Fibroblast of villous mesenchyme (primary cell): ENCODE results near the gene TRABD2B. TPM values are rescaled to one million over a fixed set of nuclear protein-coding genes. Genes with fewer than 3 reads are reported as not detected.

Source experiments
- DNase-seq: peaks from one replicate; pipeline ENCODE4 v3.0.0-alpha.2; 2010; ENCODE audit warnings: low read depth
- H3K4me3 ChIP-seq: 2 replicates; pipeline ENCODE4 v1.5.1; 2011; ENCODE audit warnings: low read depth, mild to moderate bottlenecking, low read length
- total RNA-seq: library from RNA; depleted of rRNA; stranded (reverse); fragments of >200 nt; gene quantifications from 2 replicates; pipeline ENCODE4 v1.2.3, GENCODE V29; 2012
- TF ChIP-seq, protein P1 (sequence below): IDR thresholded peaks from 2 replicates; pipeline ENCODE4 v1.5.1; 2012; ENCODE audit warnings: low read depth, mild to moderate bottlenecking, low read length; ENCODE audit not compliant: insufficient read depth

The TRABD2B gene
- total RNA-seq, 1 donor, result not detected

DNA sequence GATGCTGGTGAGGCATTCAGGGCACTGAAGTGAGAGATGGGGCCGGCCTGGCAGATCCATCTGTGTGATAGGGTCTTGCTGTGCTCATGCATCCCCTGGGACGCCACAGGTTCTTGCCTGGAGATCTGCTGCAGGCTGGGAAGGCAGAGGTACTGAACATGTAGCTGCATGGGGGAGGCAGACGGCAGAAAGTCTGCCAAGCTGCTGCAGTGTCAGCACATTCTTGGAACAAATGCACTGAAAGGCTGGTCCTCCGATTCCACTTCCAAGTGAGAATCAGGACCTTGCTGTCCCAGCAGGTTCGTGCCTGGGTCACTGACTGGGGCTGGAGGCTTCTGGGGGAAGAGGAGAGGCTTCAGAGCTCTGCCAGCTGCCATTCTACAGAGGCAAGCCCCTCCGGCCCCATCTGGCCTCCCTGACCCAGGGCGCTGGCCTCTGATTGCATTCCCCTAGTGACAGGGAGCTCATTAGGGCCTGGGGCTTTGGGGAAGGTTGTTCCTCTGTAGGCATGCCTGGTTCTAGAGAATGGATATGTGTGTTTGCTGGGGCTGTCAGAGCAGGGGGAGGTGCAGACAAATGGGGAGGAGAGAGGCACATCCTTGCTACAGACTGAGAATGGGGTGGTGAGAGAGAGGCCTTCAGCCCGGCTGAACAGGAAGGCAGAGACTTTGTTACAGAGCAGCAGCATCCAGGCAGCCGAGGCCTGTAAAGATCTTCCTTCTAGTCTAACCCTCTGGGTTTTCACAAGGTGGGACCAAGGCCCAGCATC lies 174.0 kb downstream of the TRABD2B start:
- no peak for DNase-seq
- TF ChIP-seq, protein P1, sequence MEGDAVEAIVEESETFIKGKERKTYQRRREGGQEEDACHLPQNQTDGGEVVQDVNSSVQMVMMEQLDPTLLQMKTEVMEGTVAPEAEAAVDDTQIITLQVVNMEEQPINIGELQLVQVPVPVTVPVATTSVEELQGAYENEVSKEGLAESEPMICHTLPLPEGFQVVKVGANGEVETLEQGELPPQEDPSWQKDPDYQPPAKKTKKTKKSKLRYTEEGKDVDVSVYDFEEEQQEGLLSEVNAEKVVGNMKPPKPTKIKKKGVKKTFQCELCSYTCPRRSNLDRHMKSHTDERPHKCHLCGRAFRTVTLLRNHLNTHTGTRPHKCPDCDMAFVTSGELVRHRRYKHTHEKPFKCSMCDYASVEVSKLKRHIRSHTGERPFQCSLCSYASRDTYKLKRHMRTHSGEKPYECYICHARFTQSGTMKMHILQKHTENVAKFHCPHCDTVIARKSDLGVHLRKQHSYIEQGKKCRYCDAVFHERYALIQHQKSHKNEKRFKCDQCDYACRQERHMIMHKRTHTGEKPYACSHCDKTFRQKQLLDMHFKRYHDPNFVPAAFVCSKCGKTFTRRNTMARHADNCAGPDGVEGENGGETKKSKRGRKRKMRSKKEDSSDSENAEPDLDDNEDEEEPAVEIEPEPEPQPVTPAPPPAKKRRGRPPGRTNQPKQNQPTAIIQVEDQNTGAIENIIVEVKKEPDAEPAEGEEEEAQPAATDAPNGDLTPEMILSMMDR, result no peak
- H3K4me3 ChIP-seq, result no peak overlapping the region

DNA sequence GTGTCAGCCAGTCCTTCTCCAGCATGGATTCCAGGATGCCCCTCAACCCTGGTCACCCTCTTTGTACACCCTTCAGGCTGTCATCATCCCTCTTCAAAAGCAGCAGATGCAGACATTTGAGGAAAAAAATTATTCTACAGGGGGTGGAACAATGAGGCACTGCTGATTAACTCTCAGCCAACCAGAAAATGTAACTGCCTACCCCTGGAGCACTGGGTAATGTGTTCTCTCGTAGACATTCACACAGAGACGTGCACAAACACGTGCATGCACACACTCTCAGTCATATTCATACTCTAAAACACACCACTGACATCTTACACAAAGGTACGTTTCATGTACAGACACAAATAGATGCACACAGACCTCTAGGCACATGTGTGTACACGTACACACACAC lies 175.4 kb downstream of the TRABD2B start:
- TF ChIP-seq, protein P1, result no peak
- no peak for DNase-seq
- H3K4me3 ChIP-seq, result no peak overlapping the region

DNA sequence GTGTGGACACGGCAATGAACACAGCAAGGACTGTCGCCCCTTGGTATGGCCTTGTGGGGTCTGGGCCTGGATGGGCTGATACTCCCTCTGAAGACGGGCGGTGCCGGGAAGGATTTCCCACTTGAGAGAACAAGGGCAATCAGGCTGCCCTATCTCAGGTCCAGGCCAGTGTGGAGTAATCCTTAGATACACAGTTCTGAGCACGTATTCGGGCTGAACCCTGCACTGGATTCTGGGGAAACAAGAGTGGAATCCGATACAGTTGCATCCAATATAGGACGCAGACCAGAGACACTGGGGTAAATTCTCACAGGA lies 177.7 kb downstream of the TRABD2B start:
- H3K4me3 ChIP-seq, result no peak overlapping the region
- TF ChIP-seq, protein P1, result no peak
- no peak for DNase-seq

DNA sequence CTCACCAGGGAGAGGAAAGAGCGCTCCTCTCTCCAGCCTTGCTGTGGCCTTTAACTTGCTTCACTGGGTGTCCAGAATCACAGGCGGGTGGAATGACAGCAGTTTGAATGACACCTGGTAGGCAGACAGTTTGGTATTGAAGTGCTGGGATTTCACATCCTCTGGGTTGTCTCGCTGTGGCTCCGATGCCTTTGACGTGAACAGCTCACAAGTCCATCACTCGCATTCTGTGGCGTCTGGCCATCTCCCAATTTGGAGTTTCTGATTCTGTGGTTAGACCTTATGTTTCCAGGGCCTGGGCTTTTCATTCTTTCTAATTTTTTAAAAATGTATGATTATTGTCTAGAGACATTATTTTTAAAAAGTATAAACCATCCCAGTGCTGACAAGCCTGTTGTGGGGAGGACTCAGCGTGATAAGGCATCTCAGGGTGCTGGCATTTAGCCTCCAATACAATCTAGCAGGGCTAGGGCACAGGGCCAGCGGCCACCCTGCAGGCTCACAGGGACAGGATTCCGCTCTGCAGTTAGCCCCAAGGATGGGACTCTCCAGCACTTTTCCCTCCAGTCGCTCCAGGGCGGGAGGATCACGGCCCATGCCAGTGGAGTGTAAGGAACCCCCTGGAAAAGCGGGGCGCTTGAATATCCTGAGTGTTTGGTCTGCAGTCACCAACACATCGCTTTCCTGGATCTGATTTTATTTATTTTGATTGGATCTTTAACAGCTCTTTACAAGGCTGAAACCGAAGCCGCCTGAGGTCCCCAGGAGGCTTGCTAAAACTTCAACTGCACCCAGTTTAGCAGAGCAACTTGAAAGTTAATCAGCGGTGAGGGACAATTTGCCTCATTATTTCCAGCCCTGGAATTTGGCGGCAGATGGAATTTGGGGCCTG lies 178.3 kb downstream of the TRABD2B start:
- TF ChIP-seq, protein P1, result no peak
- H3K4me3 ChIP-seq, result no peak overlapping the region
- DNase-seq, result no peak

DNA sequence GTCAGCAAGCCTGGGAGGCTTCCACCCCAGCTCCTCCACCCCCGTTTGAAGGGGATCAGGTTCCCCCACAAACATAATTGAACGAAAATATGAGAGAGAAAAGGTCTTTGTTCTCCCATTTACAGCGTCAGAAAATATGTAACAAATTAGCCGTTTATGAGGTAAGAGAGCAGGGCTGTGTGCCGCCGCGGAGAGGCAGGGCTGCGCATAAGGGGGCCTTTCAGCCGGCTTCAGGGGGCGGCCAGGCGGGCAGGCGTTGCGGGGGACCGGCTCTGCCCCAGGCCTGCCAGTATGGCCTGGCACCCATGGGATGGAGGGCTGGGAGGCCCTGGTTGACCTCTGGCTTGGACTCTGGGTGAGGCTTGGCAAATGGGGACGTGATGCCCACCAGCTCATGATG lies 179.3 kb downstream of the TRABD2B start:
- DNase-seq, result no peak
- no peak overlapping the region for H3K4me3 ChIP-seq
- TF ChIP-seq, protein P1, result no peak

DNA sequence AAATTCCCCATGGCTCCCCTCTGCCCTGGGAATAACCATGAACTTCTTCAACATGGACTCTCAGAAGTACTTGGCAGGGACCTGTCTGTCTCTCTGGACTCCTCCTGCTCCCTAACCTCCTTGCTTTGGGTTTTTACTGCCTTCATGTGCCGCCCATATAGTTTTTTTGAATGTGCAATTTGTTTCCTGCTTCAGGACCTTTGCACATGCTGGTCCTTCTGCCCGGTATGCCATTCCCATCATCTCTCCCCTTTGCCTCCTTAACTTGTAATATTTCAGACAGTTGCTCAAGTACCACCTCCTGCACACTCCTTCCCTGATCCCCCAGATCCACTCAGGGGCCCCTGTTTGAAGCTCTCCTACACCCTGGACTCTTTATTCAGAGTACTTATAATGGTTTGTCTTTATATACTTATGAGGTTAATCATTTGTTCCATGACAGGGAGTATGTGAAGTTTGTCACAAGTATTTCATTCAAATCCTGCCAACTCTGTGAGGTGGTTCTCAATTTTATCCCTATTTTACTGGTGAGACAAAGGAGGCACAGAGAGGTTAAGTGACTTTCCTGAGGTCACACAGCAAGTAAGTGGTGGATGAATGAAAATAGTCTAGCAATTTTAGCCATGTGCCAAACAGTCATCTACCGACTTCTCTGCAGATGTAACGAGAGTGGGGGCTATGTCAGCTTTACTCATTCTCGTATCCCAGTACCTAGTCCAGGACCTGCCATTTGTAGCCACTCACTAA lies 180.7 kb downstream of the TRABD2B start:
- DNase-seq, result no peak
- H3K4me3 ChIP-seq, result no peak overlapping the region
- TF ChIP-seq, protein P1, result no peak
